ENCODE results near the gene NTHL1.

- TF ChIP-seq SOX6 (IDR thresholded peaks at IDR 0.05): no peak
- TF ChIP-seq ETV6 (IDR thresholded peaks at IDR 0.05; ENCODE audit: borderline replicate concordance in 1 of 2, low read depth in 2 of 2, low read length in 1 of 2): no peak
- TF ChIP-seq ETV6 (CRISPR knock-in tag; IDR thresholded peaks at IDR 0.05; ENCODE audit: borderline replicate concordance): no peak
- TF ChIP-seq CHD4 (IDR thresholded peaks at IDR 0.05; ENCODE audit: insufficient read depth, insufficient replicate concordance, low read depth, low read length, poor library complexity, severe bottlenecking): no peak
- TF ChIP-seq ZKSCAN1 (IDR thresholded peaks at IDR 0.05; ENCODE audit: low read depth, low read length): no peak
- TF ChIP-seq MXD1 (CRISPR knock-in tag; IDR thresholded peaks at IDR 0.05; ENCODE audit: borderline replicate concordance, poor library complexity, severe bottlenecking): no peak
- no peak for TF ChIP-seq FOXK1 (CRISPR knock-in tag; IDR thresholded peaks at IDR 0.05; ENCODE audit: borderline replicate concordance)
- TF ChIP-seq CTCF (IDR thresholded peaks at IDR 0.05 in 2 of 3, conservative IDR thresholded peaks at IDR 0.05 in 1 of 3; ENCODE audit: insufficient read depth in 2 of 3, low read depth in 1 of 3, low read length in 3 of 3): no peak
- TF ChIP-seq ZNF512 (tag; IDR thresholded peaks at IDR 0.05): no peak
- no peak for TF ChIP-seq EP300 (IDR thresholded peaks at IDR 0.05; ENCODE audit: low read length)
- TF ChIP-seq MAFG (tag; conservative IDR thresholded peaks at IDR 0.05): no peak
- no peak for TF ChIP-seq UBTF (IDR thresholded peaks at IDR 0.05; ENCODE audit: borderline replicate concordance in 1 of 2, low read depth in 2 of 2, low read length in 2 of 2)
- no peak for TF ChIP-seq NFRKB (IDR thresholded peaks at IDR 0.05; ENCODE audit: low read depth)
- TF ChIP-seq HMGXB4 (CRISPR knock-in tag; IDR thresholded peaks at IDR 0.05): no peak
- TF ChIP-seq ERF (CRISPR knock-in tag; IDR thresholded peaks at IDR 0.05): no peak
Observed at GRCh38 chr16:2090777-2091546, 43.3 kb upstream of the NTHL1 start.

Data from K562 (cell line).